Endothelial cell of umbilical vein (primary cell): ENCODE results near the gene TEC.

Experiments used
- CTCF ChIP-seq, 2 donors: IDR thresholded peaks; 1 replicate in 1 of 2; 2 replicates in 1 of 2; pipeline ENCODE4 v1.5.1; 2011; ENCODE audit warnings: low read length in 2 of 2, mild to moderate bottlenecking in 2 of 2, moderate library complexity in 2 of 2, control low read depth in 1 of 2, inconsistent platforms in 1 of 2, low read depth in 1 of 2; ENCODE audit not compliant: insufficient read depth in 1 of 2; ENCODE audit errors: extremely low read depth in 1 of 2
- EZH2 ChIP-seq: IDR thresholded peaks from 2 replicates; pipeline ENCODE4 v1.6.1; 2012; ENCODE audit warnings: borderline replicate concordance, low read depth, mild to moderate bottlenecking, moderate library complexity, low read length, inconsistent platforms; ENCODE audit not compliant: severe bottlenecking
- JUN ChIP-seq: IDR thresholded peaks from 2 replicates; pipeline ENCODE4 v1.6.1; 2011; ENCODE audit warnings: borderline replicate concordance, low read depth; ENCODE audit not compliant: insufficient read length, insufficient read depth
- MAX ChIP-seq: IDR thresholded peaks from 2 replicates; pipeline ENCODE4 v1.6.1; 2011; ENCODE audit not compliant: insufficient read depth, insufficient read length
- POLR2A ChIP-seq: IDR thresholded peaks from 2 replicates; pipeline ENCODE4 v1.6.1; 2012; ENCODE audit warnings: low read depth, mild to moderate bottlenecking, control low read depth, low read length
- POLR2AphosphoS5 ChIP-seq: IDR thresholded peaks from 2 replicates; pipeline ENCODE4 v1.6.1; 2012; ENCODE audit warnings: low read depth, mild to moderate bottlenecking, control low read depth, low read length, moderate library complexity; ENCODE audit not compliant: insufficient read depth

- TF ChIP-seq CTCF (IDR thresholded peaks at IDR 0.05; ENCODE audit: extremely low read depth in 1 of 2, insufficient read depth in 1 of 2, low read depth in 1 of 2, low read length in 2 of 2) (no peak), POLR2A (no peak), EZH2 (no peak), MAX (no peak), JUN (no peak), POLR2AphosphoS5 (no peak)
Observed at GRCh38 chr4:48205626-48206025, 64.0 kb downstream of the TEC start.
